A673 (cell line): ENCODE data around the gene MTERF4.

Experiments used
- EZH2 ChIP-seq: fragments of 200-600 bp; sonication (generic); IDR thresholded peaks from 2 replicates; pipeline ENCODE4 v1.6.1; 2017; ENCODE audit warnings: borderline replicate concordance, low read depth, mild to moderate bottlenecking, mixed read lengths, antibody characterized with exemption, low read length; ENCODE audit not compliant: poor library complexity, severe bottlenecking
- TF ChIP-seq, protein P1 (sequence below): fragments of 300-800, 200-600 bp; sonication (generic); conservative IDR thresholded peaks from 2 replicates; pipeline ENCODE4 v1.5.1; 2017; ENCODE audit warnings: low read depth, mild to moderate bottlenecking, antibody characterized with exemption, low read length, moderate library complexity, mixed read lengths

- TF ChIP-seq, protein P1, sequence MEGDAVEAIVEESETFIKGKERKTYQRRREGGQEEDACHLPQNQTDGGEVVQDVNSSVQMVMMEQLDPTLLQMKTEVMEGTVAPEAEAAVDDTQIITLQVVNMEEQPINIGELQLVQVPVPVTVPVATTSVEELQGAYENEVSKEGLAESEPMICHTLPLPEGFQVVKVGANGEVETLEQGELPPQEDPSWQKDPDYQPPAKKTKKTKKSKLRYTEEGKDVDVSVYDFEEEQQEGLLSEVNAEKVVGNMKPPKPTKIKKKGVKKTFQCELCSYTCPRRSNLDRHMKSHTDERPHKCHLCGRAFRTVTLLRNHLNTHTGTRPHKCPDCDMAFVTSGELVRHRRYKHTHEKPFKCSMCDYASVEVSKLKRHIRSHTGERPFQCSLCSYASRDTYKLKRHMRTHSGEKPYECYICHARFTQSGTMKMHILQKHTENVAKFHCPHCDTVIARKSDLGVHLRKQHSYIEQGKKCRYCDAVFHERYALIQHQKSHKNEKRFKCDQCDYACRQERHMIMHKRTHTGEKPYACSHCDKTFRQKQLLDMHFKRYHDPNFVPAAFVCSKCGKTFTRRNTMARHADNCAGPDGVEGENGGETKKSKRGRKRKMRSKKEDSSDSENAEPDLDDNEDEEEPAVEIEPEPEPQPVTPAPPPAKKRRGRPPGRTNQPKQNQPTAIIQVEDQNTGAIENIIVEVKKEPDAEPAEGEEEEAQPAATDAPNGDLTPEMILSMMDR: no peak
- TF ChIP-seq EZH2: no peak
These were observed 10.2 kb downstream of the MTERF4 start for GRCh38 chr2:241091734-241092445.
